ENCODE results near the gene NUDT5.

NUDT5 gene

GRCh38 chr10:12187321-12187905 is 8.3 kb downstream of the NUDT5 start:
- no peaks in the 10 kb centered on the region for H3K9me3 ChIP-seq (ENCODE audit: insufficient read depth, low read length)
- no peaks in the 10 kb centered on the region for H4K20me1 ChIP-seq (ENCODE audit: low read depth, low read length)
- H3K79me2 ChIP-seq (ENCODE audit: insufficient read depth, low read length), result peaks cover 53% of the 10 kb centered on the region
- H3K9ac ChIP-seq (ENCODE audit: low read length), result no peak overlapping the region
- peaks cover 10% of the 10 kb centered on the region for H3K36me3 ChIP-seq (ENCODE audit: low read length)
- H3K4me3 ChIP-seq (ENCODE audit: insufficient read depth, low read length, poor library complexity, severe bottlenecking), result no peak overlapping the region
- H2AFZ ChIP-seq (ENCODE audit: low read depth, low read length, severe bottlenecking), result no peak overlapping the region
- no peaks in the 10 kb centered on the region; the same call in 1 of the 2 replicates for H3F3A ChIP-seq (ENCODE audit: insufficient read depth)
- no peaks in the 10 kb centered on the region for H3K27me3 ChIP-seq (ENCODE audit: low read length)
- TF ChIP-seq CTCF (IDR thresholded peaks at IDR 0.05; ENCODE audit: insufficient read depth, low read length, poor library complexity, severe bottlenecking), result no peak
- TF ChIP-seq EZH2phosphoT487 (conservative IDR thresholded peaks at IDR 0.05; ENCODE audit: low read length), result no peak
- H3K9me2 ChIP-seq (replicated peaks; ENCODE audit: insufficient read depth, low read length), result no peaks in the 10 kb centered on the region
- no peak overlapping the region for H3K27ac ChIP-seq (ENCODE audit: low read depth, low read length)
- H3K4me2 ChIP-seq (ENCODE audit: low read depth, low read length, poor library complexity, severe bottlenecking), result no peak overlapping the region

DNA sequence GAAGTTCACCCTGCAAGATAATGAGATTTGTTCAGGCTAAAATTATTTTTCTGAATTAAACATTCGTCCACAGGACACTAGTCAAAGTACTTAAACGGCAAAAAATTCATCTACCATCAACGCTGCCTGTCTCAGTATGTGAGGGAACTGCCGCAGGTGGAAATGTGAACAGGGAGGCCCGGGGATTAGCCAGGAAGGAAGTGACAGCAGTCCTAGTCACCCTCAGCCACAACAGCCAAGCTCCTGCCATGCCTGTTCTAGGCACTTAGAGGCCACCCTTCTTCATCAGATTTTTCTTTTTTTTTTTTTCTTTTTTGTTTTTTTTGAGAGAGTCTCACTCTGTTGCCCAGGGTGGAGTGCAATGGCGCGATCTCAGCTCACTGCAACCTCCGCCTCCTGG is 9.4 kb downstream of the NUDT5 start:
- no peaks in the 10 kb centered on the region for H4K20me1 ChIP-seq (ENCODE audit: low read depth, low read length)
- H3K4me3 ChIP-seq (ENCODE audit: insufficient read depth, low read length, poor library complexity, severe bottlenecking), result no peak overlapping the region
- no peaks in the 10 kb centered on the region for H3K9me3 ChIP-seq (ENCODE audit: insufficient read depth, low read length)
- peaks cover 44% of the 10 kb centered on the region for H3K79me2 ChIP-seq (ENCODE audit: insufficient read depth, low read length)
- TF ChIP-seq EZH2phosphoT487 (conservative IDR thresholded peaks at IDR 0.05; ENCODE audit: low read length), result no peak
- TF ChIP-seq CTCF (IDR thresholded peaks at IDR 0.05; ENCODE audit: insufficient read depth, low read length, poor library complexity, severe bottlenecking), result no peak
- H3K27ac ChIP-seq (ENCODE audit: low read depth, low read length), result no peak overlapping the region
- H3K9me2 ChIP-seq (replicated peaks; ENCODE audit: insufficient read depth, low read length), result no peaks in the 10 kb centered on the region
- H3K27me3 ChIP-seq (ENCODE audit: low read length), result no peaks in the 10 kb centered on the region
- H2AFZ ChIP-seq (ENCODE audit: low read depth, low read length, severe bottlenecking), result no peak overlapping the region
- no peaks in the 10 kb centered on the region; the same call in 1 of the 2 replicates for H3F3A ChIP-seq (ENCODE audit: insufficient read depth)
- peaks cover 10% of the 10 kb centered on the region for H3K36me3 ChIP-seq (ENCODE audit: low read length)
- no peak overlapping the region for H3K9ac ChIP-seq (ENCODE audit: low read length)
- H3K4me2 ChIP-seq (ENCODE audit: low read depth, low read length, poor library complexity, severe bottlenecking), result no peak overlapping the region

DNA sequence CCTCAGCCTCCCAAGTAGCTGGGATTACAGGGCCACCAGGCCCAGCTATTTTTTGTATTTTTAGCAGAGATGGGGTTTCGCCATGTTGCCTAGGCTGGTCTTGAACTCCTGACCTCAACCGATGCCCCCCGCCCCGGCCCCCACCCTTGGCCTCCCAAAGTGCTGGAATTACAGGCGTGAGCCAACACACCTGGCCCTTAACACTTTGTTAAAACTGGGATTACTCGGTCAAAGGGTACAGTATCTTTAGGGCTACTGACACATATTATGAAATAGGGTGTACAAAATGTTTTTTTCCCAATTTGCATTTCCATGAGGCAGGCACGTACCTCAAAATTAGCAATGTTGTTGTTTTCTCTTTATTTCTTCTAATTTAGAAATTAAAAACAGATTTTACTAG is 11.5 kb downstream of the NUDT5 start:
- Histone ChIP-seq H3K36me3 (ENCODE audit: low read length) (peaks cover 13% of the 10 kb centered on the region), H2AFZ (ENCODE audit: low read depth, low read length, severe bottlenecking) (no peak overlapping the region), H3F3A (ENCODE audit: insufficient read depth) (no peaks in the 10 kb centered on the region; the same call in 1 of the 2 replicates), H3K9me2 (replicated peaks; ENCODE audit: insufficient read depth, low read length) (no peaks in the 10 kb centered on the region), H3K79me2 (ENCODE audit: insufficient read depth, low read length) (peaks cover 23% of the 10 kb centered on the region), H4K20me1 (ENCODE audit: low read depth, low read length) (no peaks in the 10 kb centered on the region), H3K27me3 (ENCODE audit: low read length) (no peaks in the 10 kb centered on the region), H3K4me3 (ENCODE audit: insufficient read depth, low read length, poor library complexity, severe bottlenecking) (no peak overlapping the region), H3K9me3 (ENCODE audit: insufficient read depth, low read length) (no peaks in the 10 kb centered on the region), H3K27ac (ENCODE audit: low read depth, low read length) (no peak overlapping the region), H3K9ac (ENCODE audit: low read length) (no peak overlapping the region), H3K4me2 (ENCODE audit: low read depth, low read length, poor library complexity, severe bottlenecking) (no peak overlapping the region)
- TF ChIP-seq CTCF (IDR thresholded peaks at IDR 0.05; ENCODE audit: insufficient read depth, low read length, poor library complexity, severe bottlenecking), result no peak
- no peak for TF ChIP-seq EZH2phosphoT487 (conservative IDR thresholded peaks at IDR 0.05; ENCODE audit: low read length)
